Measurements from ENCODE around the gene HMG20B.

The HMG20B gene

GRCh38 chr19:3608079-3608641, 35.4 kb downstream of the HMG20B start:
- no peak for DNase-seq

- no peak for DNase-seq
Observed at GRCh38 chr19:3608750-3609322, 36.1 kb downstream of the HMG20B start.

GRCh38 chr19:3609779-3610719, 37.3 kb downstream of the HMG20B start:
- no peak for DNase-seq

GRCh38 chr19:3610745-3611717, 38.3 kb downstream of the HMG20B start:
- DNase-seq, result no peak

- no peak for DNase-seq
Observed at GRCh38 chr19:3611841-3612240, 39.1 kb downstream of the HMG20B start.

- no peak for DNase-seq
Observed at GRCh38 chr19:3612330-3612729, 39.6 kb downstream of the HMG20B start.

GRCh38 chr19:3612901-3613741, 40.4 kb downstream of the HMG20B start:
- no peak for DNase-seq

- no peak for DNase-seq
Observed at GRCh38 chr19:3613818-3614661, 41.3 kb downstream of the HMG20B start.

- DNase-seq, result no peak
Observed at GRCh38 chr19:3614858-3615505, 42.2 kb downstream of the HMG20B start.

GRCh38 chr19:3615524-3616135, 42.9 kb downstream of the HMG20B start:
- DNase-seq, result no peak

- no peak for DNase-seq
Observed at GRCh38 chr19:3617463-3617862, 44.7 kb downstream of the HMG20B start.

- no peak for DNase-seq
Observed at GRCh38 chr19:3618144-3618810, 45.5 kb downstream of the HMG20B start.

GRCh38 chr19:3618811-3619630, 46.3 kb downstream of the HMG20B start:
- DNase-seq, result no peak

- DNase-seq, result no peak
Observed at GRCh38 chr19:3619631-3620012, 46.9 kb downstream of the HMG20B start.

GRCh38 chr19:3620145-3620816, 47.5 kb downstream of the HMG20B start:
- DNase-seq, result no peak

- no peak for DNase-seq
Observed at GRCh38 chr19:3620817-3621547, 48.2 kb downstream of the HMG20B start.

GRCh38 chr19:3621689-3622088, 48.9 kb downstream of the HMG20B start:
- no peak for DNase-seq

All from GOT3 (cell line).